COR-L47 (cell line): ENCODE measurements around the gene ZNF407.

ENCODE experiments used
- DNase-seq: peaks from one replicate; lab custom pipeline; 2025; lab: John Stamatoyannopoulos, UW

ZNF407 gene

DNA sequence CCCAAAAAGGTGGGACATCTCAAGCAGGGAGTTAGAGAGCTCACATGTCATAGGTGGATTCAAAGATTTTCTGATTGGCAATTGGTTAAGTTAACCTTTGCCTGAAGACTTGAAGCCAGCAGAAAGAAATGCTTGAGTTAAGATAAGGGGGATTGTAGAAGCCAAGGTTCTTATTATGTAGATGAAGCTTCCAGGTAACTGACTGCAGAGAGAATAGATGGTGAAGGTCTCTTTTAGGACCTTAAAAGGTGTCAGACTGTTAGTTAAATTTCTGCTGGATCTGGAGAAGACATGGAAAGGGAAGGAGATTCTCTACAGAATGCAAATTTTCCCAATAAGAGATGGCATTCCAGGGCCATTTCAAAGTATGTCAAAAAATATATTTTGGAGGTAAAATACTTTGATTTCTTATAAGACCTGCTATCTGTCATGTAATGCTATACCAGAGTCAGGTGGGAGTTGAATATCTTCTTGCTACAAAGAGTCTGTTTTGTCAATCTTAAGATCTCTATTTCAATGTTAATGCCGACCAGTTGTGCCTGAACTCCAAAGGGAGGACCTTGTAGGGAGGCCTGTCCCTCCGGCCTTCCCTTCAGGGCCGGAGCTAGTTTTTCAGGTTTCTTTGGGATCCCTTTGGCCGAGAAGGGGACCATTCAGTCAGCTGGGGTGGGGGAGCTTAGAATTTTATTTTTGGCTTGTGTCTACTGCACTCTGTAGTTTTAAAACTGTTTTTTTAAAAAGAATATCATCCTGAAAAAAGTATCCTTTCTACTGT, 330.7 kb downstream of the ZNF407 start:
- no peak for DNase-seq

DNA sequence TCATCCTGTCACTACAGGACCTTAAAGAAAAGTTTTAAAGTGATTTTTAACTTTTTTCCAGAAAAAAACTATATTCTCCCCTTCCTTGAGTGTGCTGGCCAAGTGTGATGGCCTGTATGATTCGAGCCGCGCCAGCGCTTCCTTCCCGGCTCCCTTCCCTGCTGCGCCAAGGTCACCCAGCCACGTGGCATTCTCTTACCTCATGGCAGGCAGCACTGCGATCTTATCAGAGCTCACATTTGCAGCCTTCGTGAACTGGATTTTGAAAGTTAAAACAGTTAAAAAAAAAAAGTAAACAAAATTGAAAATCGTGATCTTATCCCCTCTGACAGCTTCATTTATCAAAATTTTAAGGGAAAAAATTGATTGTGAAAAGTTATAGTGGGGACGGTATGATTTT, 331.4 kb downstream of the ZNF407 start:
- no peak for DNase-seq

DNA sequence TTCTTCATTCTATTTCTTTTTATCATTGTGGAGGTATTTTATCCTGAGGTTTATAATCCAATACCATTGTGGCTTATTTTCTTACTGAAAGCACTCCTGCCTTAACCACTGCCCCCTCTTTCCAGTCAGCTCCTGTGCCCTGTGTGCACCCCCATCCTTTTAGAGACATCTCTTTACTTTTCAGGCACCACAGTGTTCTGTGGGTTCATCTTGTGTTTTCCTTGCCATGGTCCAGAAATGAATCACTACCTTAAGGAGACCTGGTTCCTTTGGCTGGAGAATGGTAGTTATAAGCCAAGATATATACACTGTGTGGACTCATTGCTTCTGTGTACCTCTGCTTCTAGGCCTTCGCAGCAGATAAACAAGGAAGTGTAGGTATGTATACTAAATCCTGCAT, 332.9 kb downstream of the ZNF407 start:
- DNase-seq: no peak

- no peak for DNase-seq
These were observed 336.3 kb downstream of the ZNF407 start for GRCh38 chr18:74933930-74934329.

- no peak for DNase-seq
These were observed 337.8 kb downstream of the ZNF407 start for GRCh38 chr18:74935434-74935833.

- no peak for DNase-seq
These were observed 338.7 kb downstream of the ZNF407 start for GRCh38 chr18:74936343-74936742.

GRCh38 chr18:74937291-74937690, 339.6 kb downstream of the ZNF407 start:
- no peak for DNase-seq

DNA sequence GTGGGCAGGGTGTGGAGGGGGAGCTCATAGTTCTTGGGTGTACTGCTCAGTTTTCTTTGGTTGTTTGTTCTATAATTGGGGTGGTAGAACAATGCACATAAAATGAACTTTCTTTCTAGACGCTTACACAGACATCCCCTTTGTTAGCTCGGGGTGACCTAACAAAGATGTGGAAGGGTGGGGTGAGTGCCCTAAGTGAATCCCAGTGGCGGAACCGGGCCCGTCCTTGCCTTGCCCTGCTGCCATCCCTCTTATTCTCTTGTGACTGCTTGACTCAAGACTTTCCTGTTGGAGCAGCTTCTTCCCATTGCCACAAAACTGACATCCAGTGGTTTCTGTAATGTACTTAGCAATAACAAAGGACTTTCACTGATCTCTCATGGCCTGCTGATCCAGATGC, 343.2 kb downstream of the ZNF407 start:
- no peak for DNase-seq

- DNase-seq: no peak
These were observed 344.7 kb downstream of the ZNF407 start for GRCh38 chr18:74942319-74942910.

DNA sequence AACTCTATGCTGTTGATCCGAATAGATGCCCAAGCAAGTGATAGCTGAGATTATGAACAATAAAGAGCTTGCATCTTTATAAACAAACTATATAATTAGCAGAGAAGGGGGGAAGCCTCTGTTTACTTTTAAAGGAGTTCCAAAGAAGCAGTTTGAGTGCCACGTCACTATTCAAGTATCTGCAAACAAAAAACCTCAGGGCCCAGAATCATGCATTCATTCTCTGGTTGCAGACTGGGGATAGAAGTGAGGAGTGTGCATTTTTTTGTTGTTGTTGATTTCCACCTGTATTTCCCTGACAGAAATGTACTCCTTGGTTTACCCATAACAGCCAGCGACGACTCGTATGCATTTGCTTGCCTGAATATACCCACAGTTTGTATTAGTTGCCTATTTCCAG, 347.0 kb downstream of the ZNF407 start:
- peak; percentile 14 for DNase-seq

DNA sequence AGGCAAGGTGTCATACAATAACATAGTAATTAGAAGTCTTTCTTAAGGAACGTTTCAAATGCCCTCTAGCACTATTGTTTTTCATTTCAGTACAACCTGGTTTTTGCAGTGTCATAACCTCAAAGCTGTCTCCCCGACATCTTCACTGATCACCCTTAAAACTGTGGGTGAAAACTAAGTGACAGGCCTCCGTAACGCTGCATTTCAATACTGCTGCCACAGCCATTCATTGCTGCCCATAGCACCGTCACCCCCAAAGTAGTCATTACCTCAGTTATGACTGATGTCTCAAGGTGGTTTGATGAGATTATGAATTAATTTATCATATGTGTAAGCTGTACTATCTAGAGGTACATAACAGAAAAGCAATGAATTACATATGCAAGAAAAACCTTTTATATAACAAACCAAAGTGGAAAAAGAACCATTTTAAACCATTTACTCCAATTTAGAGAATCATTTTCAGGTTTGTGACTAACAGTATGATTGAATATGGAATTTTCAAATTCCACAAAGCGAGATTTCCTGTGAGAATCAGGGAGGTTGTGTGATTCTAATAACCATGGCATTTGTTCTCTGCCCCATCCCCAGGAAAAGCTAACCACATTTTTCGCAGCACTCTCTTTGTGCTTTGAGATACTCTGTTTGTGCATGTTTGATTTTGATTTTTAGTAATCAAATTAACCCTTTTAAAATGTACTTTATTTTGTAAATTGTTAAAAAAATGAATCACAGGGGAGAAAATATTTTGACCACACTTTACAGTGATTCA, 348.3 kb downstream of the ZNF407 start:
- DNase-seq: no peak

- no peak for DNase-seq
These were observed 349.1 kb downstream of the ZNF407 start for GRCh38 chr18:74946646-74947375.

DNA sequence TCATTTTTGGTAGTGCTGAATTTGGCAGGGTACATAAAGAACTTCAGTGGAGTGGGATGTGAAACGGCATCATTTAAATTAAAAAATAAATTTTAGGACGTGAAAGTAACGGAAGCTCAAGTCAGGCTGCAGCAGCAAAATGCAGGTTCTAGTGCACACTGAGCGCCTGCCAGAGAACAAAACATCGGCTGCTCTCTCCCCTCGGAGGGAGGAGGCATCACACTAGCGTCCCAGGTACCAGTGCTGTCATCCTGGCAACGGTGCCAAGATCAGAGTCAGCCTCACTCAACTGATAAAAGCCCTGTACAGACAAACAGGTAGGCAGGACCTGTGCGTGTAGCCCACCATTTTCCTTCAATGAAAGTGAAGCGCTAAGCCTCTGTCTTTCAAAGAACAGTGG, 349.7 kb downstream of the ZNF407 start:
- DNase-seq: no peak

DNA sequence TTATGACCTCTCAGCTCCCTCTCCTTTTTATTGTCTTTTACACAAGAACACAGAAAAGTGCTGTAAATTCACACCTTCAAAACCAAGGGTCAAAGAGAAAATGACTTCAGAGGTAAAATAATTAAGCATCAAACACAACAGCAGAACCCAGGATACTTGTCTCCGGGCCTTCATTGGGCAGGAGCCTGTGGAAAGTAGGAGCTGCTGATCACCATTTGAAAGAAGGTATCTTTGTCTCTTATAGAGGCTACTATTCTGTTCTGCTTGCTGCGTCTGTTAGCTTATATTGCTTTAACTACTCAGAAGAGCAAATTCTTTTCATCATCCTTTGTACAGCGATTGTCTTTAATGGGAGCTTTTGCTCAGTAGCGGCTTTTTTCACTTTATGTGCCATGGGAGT, 350.2 kb downstream of the ZNF407 start:
- DNase-seq: no peak

- DNase-seq: no peak
These were observed 351.9 kb downstream of the ZNF407 start for GRCh38 chr18:74949611-74950010.

DNA sequence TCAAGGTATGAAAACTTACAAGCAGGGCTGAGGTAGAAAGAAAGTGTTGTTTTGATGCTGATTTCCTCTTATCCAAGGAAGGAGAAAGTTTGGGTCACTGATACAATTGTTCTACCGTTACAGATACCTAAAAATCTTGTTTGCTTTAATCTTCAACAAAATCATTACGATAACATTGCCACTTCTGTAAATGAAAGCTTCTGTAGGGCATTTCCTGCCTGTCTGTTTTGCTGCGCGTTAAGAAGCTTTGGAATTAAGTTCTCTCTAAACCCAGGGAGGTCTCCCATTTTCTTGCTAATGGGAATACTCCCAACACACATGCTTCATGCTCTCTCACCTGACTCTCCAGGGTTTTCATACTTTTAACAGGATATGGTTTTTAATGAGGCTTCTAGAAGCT, 352.8 kb downstream of the ZNF407 start:
- DNase-seq: no peak

- no peak for DNase-seq
These were observed 353.6 kb downstream of the ZNF407 start for GRCh38 chr18:74951165-74951760.

GRCh38 chr18:74957588-74958224, 360.0 kb downstream of the ZNF407 start:
- DNase-seq: no peak

- no peak for DNase-seq
These were observed 361.5 kb downstream of the ZNF407 start for GRCh38 chr18:74959216-74959615.

- DNase-seq: no peak
These were observed 363.9 kb downstream of the ZNF407 start for GRCh38 chr18:74961596-74961995.

- DNase-seq: peak; percentile 84
These were observed 366.3 kb downstream of the ZNF407 start for GRCh38 chr18:74963820-74964446.
